GM12801 (cell line): ENCODE results near the gene GPR32.

ENCODE experiments used
- TF ChIP-seq, protein P1 (sequence below): IDR thresholded peaks from one replicate; pipeline ENCODE4 v1.5.1; 2011; ENCODE audit warnings: control low read depth; ENCODE audit not compliant: insufficient read length; ENCODE audit errors: extremely low read depth

Gene GPR32

DNA sequence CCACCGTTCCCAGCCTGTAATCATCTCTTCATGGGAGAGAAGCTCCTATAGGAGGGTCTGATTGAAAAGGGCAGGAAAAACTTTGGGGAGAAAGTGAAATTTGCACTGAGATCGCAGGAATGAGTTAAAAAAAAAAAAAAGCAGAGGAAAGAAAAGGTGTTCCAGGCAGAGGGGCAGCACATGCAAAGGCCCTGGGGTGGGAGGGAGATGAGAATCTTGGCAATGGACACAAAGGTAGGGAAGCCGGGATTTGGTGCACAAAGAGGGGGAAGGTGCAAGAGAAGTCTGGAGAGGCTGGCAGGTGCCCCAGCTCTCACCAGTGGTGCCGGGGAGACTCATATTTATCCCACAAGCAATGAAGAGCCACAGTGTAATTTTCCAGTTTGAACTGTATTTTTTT, 16.4 kb upstream of the GPR32 start:
- TF ChIP-seq, protein P1, sequence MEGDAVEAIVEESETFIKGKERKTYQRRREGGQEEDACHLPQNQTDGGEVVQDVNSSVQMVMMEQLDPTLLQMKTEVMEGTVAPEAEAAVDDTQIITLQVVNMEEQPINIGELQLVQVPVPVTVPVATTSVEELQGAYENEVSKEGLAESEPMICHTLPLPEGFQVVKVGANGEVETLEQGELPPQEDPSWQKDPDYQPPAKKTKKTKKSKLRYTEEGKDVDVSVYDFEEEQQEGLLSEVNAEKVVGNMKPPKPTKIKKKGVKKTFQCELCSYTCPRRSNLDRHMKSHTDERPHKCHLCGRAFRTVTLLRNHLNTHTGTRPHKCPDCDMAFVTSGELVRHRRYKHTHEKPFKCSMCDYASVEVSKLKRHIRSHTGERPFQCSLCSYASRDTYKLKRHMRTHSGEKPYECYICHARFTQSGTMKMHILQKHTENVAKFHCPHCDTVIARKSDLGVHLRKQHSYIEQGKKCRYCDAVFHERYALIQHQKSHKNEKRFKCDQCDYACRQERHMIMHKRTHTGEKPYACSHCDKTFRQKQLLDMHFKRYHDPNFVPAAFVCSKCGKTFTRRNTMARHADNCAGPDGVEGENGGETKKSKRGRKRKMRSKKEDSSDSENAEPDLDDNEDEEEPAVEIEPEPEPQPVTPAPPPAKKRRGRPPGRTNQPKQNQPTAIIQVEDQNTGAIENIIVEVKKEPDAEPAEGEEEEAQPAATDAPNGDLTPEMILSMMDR, result no peak

DNA sequence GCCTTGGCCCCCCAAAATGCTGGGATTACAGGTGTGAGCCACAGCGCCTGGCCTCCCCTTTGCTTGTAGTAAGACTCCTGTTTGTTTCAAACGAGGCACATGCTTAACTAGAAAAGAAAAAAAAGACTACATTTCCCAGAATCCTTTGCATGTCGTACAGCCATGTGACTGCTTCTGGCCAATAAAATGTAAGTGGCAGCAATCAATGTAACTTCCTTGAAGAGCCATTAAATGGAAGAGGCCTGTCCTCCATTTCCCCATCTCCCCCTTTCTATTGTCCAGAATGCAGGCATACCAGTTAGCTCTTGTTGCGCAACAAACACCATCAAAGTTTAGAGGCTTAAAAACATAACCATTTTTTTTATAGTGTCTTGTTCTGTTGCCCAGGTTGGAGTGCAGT, 10.4 kb upstream of the GPR32 start:
- TF ChIP-seq, protein P1, result no peak

DNA sequence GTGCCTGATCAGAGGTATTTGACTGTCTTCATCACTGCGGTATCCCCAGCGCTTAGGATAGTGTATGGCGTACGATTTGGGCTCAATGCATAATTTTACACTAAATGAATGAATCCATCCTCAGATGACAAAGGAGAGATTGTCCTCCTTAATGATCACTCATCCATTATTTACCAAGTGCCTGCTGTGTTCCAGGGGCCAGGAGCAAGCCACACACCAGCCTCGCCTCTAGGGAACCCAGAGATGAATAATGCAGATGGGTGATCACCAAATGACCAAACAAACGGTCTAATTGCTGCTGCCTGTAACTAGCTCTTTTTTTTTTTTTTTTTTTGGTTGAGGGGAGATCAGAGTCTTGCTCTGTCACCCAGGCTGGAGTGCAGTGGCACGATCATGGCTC, 5.9 kb upstream of the GPR32 start:
- TF ChIP-seq, protein P1, result no peak

DNA sequence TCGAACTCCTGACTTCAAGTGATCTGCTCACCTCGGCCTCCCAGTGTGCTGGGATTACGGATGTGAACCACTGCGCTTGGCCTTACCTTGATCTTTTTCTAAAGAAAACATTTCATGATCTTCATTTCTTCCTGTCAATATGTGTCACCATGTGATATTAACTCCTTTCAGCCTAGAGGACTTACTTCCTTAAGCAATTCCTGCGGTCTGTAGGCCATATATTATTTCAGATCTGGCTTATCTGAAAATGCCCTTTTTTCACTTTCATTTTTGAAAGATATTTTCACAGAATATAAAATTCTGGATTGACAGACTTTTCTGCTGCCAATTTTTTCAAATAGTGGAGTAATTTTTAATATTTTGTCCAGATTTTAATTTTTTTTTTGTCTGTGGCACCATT, 2.0 kb upstream of the GPR32 start:
- TF ChIP-seq, protein P1, result no peak

DNA sequence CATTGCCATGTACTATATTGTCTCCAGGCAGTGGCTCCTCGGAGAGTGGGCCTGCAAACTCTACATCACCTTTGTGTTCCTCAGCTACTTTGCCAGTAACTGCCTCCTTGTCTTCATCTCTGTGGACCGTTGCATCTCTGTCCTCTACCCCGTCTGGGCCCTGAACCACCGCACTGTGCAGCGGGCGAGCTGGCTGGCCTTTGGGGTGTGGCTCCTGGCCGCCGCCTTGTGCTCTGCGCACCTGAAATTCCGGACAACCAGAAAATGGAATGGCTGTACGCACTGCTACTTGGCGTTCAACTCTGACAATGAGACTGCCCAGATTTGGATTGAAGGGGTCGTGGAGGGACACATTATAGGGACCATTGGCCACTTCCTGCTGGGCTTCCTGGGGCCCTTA, 624 bp downstream of the GPR32 start:
- TF ChIP-seq, protein P1, result no peak

DNA sequence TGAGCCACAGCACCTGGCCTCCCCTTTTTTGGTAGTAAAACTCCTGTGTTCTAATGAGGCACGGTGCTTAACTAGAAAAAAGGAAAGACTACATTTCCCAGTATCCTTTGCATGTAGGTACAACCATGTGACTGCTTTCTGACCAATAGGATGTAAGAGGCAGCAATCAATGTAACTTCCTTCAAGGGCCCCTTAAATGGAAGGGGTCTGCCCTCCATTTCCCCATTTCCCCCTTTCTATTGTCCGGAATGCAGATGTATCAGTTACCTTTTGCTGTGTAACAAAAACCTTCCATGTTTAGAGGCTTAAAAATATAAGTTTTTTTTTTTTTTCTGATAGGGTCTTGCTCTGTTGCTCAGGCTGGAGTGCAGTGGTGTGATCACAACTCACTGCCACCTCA, 2.2 kb downstream of the GPR32 start:
- TF ChIP-seq, protein P1, result no peak

DNA sequence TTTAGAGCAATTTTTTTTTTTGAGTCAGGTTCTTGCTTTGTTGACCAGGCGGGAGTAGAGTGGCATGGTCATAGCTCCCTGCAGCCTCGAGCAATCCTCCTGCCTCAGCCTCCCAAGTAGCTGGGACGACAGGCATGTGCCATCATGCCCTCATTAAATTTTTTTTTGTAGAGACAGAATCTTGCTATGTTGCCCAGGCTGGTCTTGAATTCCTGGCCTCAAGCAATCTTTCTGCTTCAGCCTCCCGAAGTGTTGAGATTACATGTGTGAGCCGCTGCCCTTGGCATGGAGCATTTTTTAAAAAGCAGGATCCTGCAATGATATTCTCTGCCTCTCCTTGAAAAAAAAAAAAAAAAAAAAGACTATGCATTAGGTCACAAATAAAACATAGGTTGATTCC, 5.9 kb downstream of the GPR32 start:
- TF ChIP-seq, protein P1, result no peak

DNA sequence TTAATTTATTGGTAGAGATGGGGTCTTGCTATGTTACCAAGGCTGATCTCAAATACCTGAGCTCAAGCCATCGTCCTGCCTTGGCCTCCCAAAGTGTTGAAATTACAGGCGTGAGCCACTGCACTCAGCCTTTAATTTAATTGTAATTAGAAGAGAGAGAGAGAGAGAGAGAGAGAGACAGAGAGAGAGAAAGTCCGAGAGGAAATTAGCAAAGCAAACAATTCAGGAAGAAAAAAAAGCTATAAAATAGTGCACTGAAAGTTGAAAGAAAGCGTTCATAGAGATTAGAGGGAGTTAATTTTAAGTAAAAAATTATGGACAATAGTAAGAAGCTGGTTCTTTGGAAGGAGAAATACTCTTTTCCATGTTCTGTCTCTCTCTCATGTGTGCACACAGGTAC, 7.0 kb downstream of the GPR32 start:
- TF ChIP-seq, protein P1, result no peak
